GM23338 (cell line): ENCODE data around the gene SEPTIN3.

ENCODE experiments used
- CTCF ChIP-seq, 2 experiments: fragments of 200-600 bp in 1 of 2; sonication (generic) in 1 of 2; conservative IDR thresholded peaks; 2 replicates each; pipeline versions ENCODE4 v1.5.1 to v1.6.1; 2016 to 2017; ENCODE audit warnings: antibody characterized with exemption in 2 of 2, low read depth in 2 of 2, mild to moderate bottlenecking in 2 of 2, moderate library complexity in 1 of 2
- ETS1 ChIP-seq: IDR thresholded peaks from 2 replicates; pipeline ENCODE4 v1.6.1; 2016; ENCODE audit warnings: antibody characterized with exemption
- EZH2 ChIP-seq: fragments of 200-600 bp; sonication (generic); IDR thresholded peaks from one replicate; pipeline ENCODE4 v1.8.0; 2017; ENCODE audit warnings: antibody characterized with exemption, mild to moderate bottlenecking, low read depth; ENCODE audit not compliant: unreplicated experiment
- EZH2phosphoT487 ChIP-seq: fragments of 200-600 bp; sonication (generic); IDR thresholded peaks from one replicate; pipeline ENCODE4 v1.8.1; 2018; ENCODE audit warnings: antibody characterized with exemption; ENCODE audit not compliant: unreplicated experiment
- JUNB ChIP-seq: IDR thresholded peaks from one replicate; pipeline ENCODE4 v1.6.1; 2016; ENCODE audit warnings: antibody characterized with exemption; ENCODE audit not compliant: unreplicated experiment
- POLR2AphosphoS5 ChIP-seq: IDR thresholded peaks from 2 replicates; pipeline ENCODE4 v1.6.1; 2016; ENCODE audit warnings: antibody characterized with exemption, low read depth
- REST ChIP-seq: IDR thresholded peaks from one replicate; pipeline ENCODE4 v1.6.1; 2018; ENCODE audit warnings: antibody characterized with exemption; ENCODE audit not compliant: unreplicated experiment
- ZNF331 ChIP-seq: fragments of 250-450 bp; sonication (Bioruptor Pico); IDR thresholded peaks from 2 replicates; pipeline ENCODE4 v1.5.0; 2020; ENCODE audit warnings: low read depth, mild to moderate bottlenecking, moderate library complexity

- TF ChIP-seq CTCF (conservative IDR thresholded peaks at IDR 0.05; ENCODE audit: low read depth in 2 of 2) = no peak
- no peak for TF ChIP-seq EZH2
- no peak for TF ChIP-seq REST
- no peak for TF ChIP-seq ETS1
- TF ChIP-seq ZNF331 (CRISPR knock-in tag) = no peak
- TF ChIP-seq POLR2AphosphoS5 = no peak
- no peak for TF ChIP-seq EZH2phosphoT487
- no peak for TF ChIP-seq JUNB
Measured at GRCh38 chr22:41947424-41948080, 21.7 kb upstream of the SEPTIN3 start.
